SK-N-MC (cell line): Measurements from ENCODE around the gene SRCAP.

ENCODE experiments used
- EZH2 ChIP-seq: fragments of 200-600 bp; sonication (generic); IDR thresholded peaks from one replicate; pipeline ENCODE4 v1.6.1; 2017; ENCODE audit warnings: antibody characterized with exemption
- POLR2AphosphoS5 ChIP-seq: IDR thresholded peaks from 2 replicates; pipeline ENCODE4 v1.6.1; 2012; ENCODE audit warnings: mild to moderate bottlenecking, low read depth, low read length, borderline replicate concordance

DNA sequence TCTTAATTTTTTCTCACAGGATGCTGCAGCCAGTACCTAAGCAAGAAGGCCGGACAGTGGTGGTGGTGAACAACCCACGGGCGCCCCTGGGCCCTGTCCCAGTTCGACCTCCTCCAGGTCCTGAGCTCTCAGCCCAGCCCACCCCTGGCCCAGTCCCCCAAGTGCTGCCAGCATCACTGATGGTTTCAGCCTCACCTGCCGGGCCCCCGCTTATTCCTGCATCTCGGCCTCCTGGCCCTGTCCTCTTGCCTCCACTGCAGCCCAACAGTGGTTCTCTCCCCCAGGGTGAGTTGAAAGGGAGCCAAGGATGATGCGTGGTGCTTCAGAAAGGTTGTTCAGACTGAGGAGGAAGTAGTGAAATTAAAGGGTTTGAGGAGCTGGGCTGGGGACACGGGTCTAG, 21.7 kb downstream of the SRCAP start:
- TF ChIP-seq EZH2 (no peak), POLR2AphosphoS5 (no peak)
